Vagina (tissue), 2 donors: ENCODE data around the gene GRK4.

Experiments used
- POLR2A ChIP-seq, 2 donors: fragments of 450-650 bp; IDR thresholded peaks; one replicate each; pipeline ENCODE4 v1.6.1; 2017; ENCODE audit warnings: antibody characterized with exemption in 2 of 2, mild to moderate bottlenecking in 2 of 2, moderate library complexity in 2 of 2
- POLR2AphosphoS5 ChIP-seq, 2 donors: sonication (generic); formaldehyde crosslinking; IDR thresholded peaks; one replicate each; pipeline ENCODE4 v1.9.0; 2017; ENCODE audit warnings: antibody characterized with exemption in 2 of 2, mild to moderate bottlenecking in 2 of 2, low read depth in 1 of 2; ENCODE audit not compliant: insufficient read depth in 1 of 2
- TF ChIP-seq, protein P1 (sequence below), 3 experiments: fragments of 450-650 bp in 2 of 3; fragments of 200-600 bp in 1 of 3; sonication (generic) in 1 of 3; IDR thresholded peaks; one replicate each; pipeline ENCODE4 v1.5.1; 2017 to 2019; ENCODE audit warnings: antibody characterized with exemption in 3 of 3, mild to moderate bottlenecking in 2 of 3, moderate library complexity in 2 of 3

GRCh38 chr4:2994917-2995316 is 31.5 kb downstream of the GRK4 start:
- no peak for TF ChIP-seq POLR2AphosphoS5 (IDR thresholded peaks at IDR 0.05; ENCODE audit: insufficient read depth in 1 of 2, low read depth in 1 of 2)
- TF ChIP-seq, protein P1, sequence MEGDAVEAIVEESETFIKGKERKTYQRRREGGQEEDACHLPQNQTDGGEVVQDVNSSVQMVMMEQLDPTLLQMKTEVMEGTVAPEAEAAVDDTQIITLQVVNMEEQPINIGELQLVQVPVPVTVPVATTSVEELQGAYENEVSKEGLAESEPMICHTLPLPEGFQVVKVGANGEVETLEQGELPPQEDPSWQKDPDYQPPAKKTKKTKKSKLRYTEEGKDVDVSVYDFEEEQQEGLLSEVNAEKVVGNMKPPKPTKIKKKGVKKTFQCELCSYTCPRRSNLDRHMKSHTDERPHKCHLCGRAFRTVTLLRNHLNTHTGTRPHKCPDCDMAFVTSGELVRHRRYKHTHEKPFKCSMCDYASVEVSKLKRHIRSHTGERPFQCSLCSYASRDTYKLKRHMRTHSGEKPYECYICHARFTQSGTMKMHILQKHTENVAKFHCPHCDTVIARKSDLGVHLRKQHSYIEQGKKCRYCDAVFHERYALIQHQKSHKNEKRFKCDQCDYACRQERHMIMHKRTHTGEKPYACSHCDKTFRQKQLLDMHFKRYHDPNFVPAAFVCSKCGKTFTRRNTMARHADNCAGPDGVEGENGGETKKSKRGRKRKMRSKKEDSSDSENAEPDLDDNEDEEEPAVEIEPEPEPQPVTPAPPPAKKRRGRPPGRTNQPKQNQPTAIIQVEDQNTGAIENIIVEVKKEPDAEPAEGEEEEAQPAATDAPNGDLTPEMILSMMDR (IDR thresholded peaks at IDR 0.05): no peak
- TF ChIP-seq POLR2A (IDR thresholded peaks at IDR 0.05): no peak
